Stimulated activated CD4-positive, alpha-beta T cell treated with anti-CD3 and anti-CD28 coated beads, Interleukin-15, amount 100 ng/mL, for 1 hour (primary cell): ENCODE data around the gene ZNF80.
"Not testable (repeated sequence)": the region's sequence is repeated elsewhere in the genome, so short reads cannot be mapped to it uniquely, and the experiment has no call there.

Source experiments
- DNase-seq, 2 donors: peaks; one replicate each; pipeline ENCODE4 v3.0.0-alpha.2; 2020; ENCODE audit warnings: low read depth in 1 of 2, low spot score in 1 of 2

Gene ZNF80

GRCh38 chr3:114237478-114237877 lies at the start of gene ZNF80:
Gene ZNF80, minus strand, starts transcription at chr3:114237578. Its CDS starts 504 bp downstream, at chr3:114237074.
- not testable (repeated sequence) for DNase-seq

GRCh38 chr3:114286266-114286665 lies 48.9 kb upstream of the ZNF80 start:
- no peak for DNase-seq

DNA sequence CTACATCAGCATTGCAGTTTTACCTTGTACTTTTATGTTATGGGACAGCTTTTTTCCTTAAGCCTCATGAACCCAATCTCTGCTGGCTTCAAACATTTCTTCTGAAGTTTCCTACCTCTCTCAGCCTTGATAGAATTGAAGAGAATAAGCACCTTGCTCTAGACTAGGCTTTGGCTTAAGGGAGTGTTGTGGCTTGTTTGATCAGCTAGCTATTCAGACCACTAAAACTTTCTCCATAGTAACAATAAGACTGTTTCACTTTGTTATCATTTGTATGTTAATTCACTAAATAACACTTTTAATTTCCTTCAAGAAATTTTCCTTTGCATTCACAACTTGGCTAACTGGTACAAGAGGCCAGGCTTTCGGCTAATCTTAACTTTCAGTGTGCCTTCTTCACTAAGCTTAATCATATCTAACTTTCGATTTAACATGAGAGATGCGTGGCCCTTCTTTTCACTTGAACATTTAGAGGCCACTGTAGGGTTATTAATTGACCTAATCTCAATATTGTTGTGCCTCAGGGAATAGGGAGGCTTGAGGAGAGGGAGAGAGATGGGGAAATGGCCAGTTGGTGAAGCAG lies 48.4 kb upstream of the ZNF80 start:
- DNase-seq = no peak

GRCh38 chr3:114284644-114285043 lies 47.3 kb upstream of the ZNF80 start:
- no peak for DNase-seq

- DNase-seq = not testable (repeated sequence)
Observed at GRCh38 chr3:114276856-114277255, 39.5 kb upstream of the ZNF80 start.

DNA sequence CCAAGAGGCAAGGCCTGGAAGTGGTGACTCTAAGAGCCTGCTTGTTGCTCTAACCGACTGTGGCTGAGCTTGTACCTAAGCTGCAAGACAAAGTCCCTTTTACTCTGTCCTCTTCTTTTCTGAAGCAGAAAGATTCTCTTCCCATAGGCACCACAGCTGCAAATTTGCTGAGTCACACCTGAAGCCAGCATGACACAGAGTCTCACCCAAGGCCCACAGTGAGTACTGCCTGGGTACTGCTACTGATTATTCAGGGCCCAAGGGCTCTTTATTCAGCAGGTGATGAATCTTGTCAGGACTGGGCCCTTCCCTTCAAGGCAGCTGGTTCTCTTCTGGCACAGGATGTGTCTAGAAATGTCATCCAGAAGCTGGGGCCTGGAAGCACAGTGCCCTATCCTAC lies 37.6 kb upstream of the ZNF80 start:
- no peak for DNase-seq

GRCh38 chr3:114272271-114272670 lies 34.9 kb upstream of the ZNF80 start:
- DNase-seq = no peak

GRCh38 chr3:114270019-114270418 lies 32.6 kb upstream of the ZNF80 start:
- DNase-seq = no peak

GRCh38 chr3:114260152-114260551 lies 22.8 kb upstream of the ZNF80 start:
- DNase-seq = no peak

GRCh38 chr3:114259566-114259965 lies 22.2 kb upstream of the ZNF80 start:
- no peak for DNase-seq

DNA sequence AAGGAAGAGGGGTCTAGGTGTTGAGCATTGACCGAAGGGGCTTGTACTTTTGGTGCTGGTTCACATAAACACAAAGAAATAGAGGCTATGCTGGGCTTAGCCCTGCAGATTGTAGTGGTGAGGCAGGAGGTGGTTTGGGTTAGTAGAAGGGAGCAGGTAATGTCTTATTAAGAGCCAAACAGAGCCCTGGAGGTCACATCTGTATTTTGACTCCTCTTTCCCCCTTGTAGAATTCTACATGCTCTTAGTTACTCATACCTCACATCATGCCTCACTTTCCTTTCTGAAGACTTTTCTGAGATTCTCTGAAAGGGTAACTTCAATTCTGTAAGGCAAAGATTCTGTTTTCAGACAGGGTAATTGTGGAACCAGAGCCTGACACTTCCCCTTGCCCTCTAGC lies 16.1 kb upstream of the ZNF80 start:
- no peak for DNase-seq

- DNase-seq = no peak
Observed at GRCh38 chr3:114252954-114253353, 15.6 kb upstream of the ZNF80 start.

- no peak for DNase-seq
Observed at GRCh38 chr3:114242947-114243346, 5.6 kb upstream of the ZNF80 start.

DNA sequence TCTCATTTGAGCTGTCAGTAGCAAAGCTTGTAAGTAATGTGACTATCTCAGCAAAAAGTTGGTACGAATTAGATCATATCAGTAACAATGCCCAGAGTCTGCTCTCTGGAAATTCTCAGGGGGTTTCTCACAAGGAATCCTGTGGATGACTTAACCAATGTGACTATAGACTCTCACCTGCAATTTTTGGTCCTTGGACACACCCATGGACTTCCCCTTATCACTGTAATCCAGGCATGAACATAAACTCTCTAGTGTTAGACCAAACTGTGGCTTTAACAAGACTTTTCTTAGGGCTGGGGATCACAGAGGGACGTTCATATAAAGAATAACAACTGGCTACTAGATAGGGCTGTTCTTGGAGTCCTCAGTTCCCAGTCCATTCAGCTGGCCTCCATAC lies 3.9 kb upstream of the ZNF80 start:
- no peak for DNase-seq

- not testable (repeated sequence) for DNase-seq
Observed at GRCh38 chr3:114238146-114238785, 888 bp upstream of the ZNF80 start.

DNA sequence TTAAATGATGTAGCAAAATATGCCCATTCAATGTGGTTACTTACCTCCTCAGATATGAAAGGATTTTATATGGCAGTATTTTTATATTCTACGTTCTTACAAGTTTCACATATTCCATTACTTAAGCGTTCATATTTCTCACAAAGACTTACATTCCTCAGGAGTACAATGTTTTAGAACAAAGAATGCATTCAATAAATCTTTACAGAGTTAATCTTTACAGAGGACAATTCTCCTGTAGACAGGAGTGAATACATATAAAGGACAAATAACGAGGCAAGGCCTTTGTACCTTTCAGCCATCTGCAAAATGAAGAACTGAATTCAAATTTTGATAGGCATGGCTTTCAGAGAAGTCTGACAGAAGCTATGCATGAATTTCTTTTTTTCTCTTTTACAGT lies 1.9 kb downstream of the ZNF80 start:
- no peak for DNase-seq

GRCh38 chr3:114234745-114235144 lies 2.6 kb downstream of the ZNF80 start:
- DNase-seq = no peak

DNA sequence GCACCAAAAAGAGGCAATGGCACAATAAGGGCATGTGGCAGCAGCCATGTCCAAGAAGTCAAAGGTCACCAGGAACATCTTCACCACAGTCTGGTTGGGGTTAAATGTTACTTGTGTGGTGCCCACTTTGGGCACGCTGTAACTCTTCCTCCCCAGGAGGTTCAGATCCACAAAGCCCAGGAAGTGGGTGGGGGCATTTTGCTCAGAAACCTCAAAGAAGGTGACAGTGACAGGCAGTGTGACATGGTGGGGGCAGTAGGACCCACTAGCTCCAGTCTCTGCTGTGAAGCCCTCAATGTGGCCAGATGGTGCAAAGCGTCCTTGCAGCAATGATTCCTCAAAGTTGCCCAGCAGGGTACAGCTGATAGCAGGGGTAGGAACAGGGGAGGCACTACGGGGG lies 5.8 kb downstream of the ZNF80 start:
- DNase-seq = no peak

DNA sequence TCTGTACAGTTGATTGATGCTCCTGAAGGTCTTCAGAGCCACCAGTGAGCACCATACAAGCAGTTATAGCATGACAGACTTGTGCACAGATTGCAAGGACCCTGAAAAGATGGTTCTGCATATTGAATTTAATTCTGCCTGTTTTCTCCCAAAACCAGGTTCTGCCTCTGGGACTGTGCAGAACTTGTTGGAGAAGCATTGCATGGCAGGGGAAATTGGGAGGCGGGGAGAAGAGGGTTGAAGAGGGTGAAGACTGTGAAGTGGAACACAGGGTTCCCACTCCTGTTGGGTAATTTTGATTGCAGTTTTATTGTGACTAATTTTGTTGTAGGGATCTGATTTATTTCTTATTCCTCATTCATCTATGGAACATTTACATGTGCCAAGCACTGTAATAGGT lies 10.3 kb downstream of the ZNF80 start:
- DNase-seq = no peak

GRCh38 chr3:114226313-114226712 lies 11.1 kb downstream of the ZNF80 start:
- DNase-seq = no peak

DNA sequence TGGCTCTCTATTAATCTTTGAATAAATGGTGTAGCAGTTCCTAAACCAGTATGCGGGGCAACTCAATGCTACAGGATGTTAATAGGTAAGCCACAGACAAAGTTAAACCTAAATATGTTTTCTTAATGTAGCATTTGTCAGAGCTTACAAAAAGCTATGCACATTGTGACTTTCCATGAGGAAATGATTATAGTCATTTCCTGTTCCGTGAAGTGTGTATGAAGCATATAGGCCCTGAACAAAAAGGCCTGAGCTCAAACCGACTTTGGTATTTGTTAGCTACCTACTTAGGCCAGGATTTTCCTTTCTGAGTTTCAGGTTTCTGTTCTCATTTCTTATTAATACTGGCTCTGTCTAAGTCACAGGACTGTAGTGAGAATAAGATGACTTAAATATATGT lies 14.2 kb downstream of the ZNF80 start:
- DNase-seq = no peak

DNA sequence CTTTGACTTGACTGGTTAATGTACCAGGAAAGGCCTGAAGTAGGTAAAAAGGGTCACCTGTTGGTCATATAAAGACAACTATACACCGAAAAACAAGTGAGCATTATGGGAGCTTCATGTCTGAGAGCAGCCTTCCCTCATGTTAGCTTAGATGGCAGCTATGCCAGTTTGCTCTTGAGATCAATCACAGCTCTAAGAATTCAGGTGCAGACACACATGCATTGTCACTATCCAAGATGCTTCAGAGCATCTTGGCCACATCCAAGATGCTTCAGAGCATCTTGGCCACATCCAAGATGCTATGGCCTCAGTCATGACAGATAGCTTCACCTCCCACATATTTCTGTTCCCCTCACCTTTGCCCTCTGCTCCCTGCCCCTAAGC lies 15.5 kb downstream of the ZNF80 start:
- no peak for DNase-seq

DNA sequence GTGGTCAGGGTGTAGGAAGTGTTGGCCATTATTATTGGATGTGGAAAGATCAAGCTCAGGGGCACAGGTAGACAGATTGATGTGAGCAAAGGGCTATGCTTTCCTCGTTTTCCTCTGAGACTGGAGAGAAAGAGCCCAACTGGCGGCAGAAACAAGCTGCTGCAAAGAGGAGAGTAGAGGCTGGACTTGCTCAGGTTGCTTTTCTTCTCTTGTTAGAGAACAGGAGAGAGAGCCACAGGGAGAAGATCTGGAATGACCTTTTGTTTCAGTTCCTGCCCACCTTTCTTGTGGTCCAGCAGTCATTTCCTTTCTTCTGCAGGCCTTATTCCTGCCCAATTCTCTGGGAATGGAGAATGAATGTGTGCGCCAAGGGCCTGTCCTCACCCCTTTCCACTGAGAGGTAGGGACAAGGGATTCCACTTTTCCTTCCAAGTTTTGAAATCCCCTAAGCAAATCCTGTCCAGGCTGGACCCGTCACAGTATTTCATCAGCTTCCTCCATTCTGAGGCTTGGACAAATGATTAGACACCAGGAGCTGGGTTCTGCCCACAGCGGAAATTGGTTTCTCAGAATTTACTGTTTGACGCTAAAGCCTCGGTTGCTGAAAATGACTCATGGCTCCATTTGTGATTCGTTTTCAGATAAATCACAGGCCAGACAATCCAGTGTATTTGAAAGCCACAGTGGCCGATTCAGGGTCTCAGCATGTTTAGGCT lies 16.1 kb downstream of the ZNF80 start:
- DNase-seq = no peak
